Measurements from ENCODE around the gene LYZL1.

GRCh38 chr10:29270883-29271282, 18.0 kb upstream of the LYZL1 start:
- TF ChIP-seq POLR2AphosphoS5 (IDR thresholded peaks at IDR 0.05; ENCODE audit: low read depth, low read length) (no peak), TAF1 (IDR thresholded peaks at IDR 0.05; ENCODE audit: borderline replicate concordance, insufficient read depth, low read length) (no peak), SIN3A (IDR thresholded peaks at IDR 0.05; ENCODE audit: borderline replicate concordance, insufficient read depth, low read length) (no peak), REST (IDR thresholded peaks at IDR 0.05; ENCODE audit: insufficient read depth in 1 of 2, low read depth in 2 of 2, low read length in 2 of 2) (no peak), FOXP2 (optimal IDR thresholded peaks at IDR 0.05; ENCODE audit: borderline replicate concordance, extremely low read depth, extremely low read length, insufficient read depth) (no peak)

Data from PFSK-1 (cell line).